A673 (cell line): ENCODE measurements around the gene GABRG3.

Experiments used
- CTCF ChIP-seq: fragments of 300-800, 200-600 bp; sonication (generic); conservative IDR thresholded peaks from 2 replicates; pipeline ENCODE4 v1.5.1; 2017; ENCODE audit warnings: low read depth, mild to moderate bottlenecking, antibody characterized with exemption, low read length, moderate library complexity, mixed read lengths
- EZH2 ChIP-seq: fragments of 200-600 bp; sonication (generic); IDR thresholded peaks from 2 replicates; pipeline ENCODE4 v1.6.1; 2017; ENCODE audit warnings: borderline replicate concordance, low read depth, mild to moderate bottlenecking, mixed read lengths, antibody characterized with exemption, low read length; ENCODE audit not compliant: poor library complexity, severe bottlenecking

- no peak for TF ChIP-seq CTCF
- TF ChIP-seq EZH2: no peak
Measured at GRCh38 chr15:27046880-27047279, 75.9 kb downstream of the GABRG3 start.
